H1 (cell line): ENCODE measurements around the gene INPP5K. TPM values are rescaled to one million over a fixed set of nuclear protein-coding genes. Genes with fewer than 3 reads are reported as not detected.

Experiments
- CTCF ChIA-PET: fragments of 300-600 bp; sonication (Branson Sonifier 250); formaldehyde crosslinking; loops from one replicate; lab custom pipeline; 2021; ENCODE audit not compliant: partially characterized antibody; lab: Charles Lee
- POLR2A ChIA-PET: fragments of 300-600 bp; sonication (Branson Sonifier 250); formaldehyde crosslinking; loops from one replicate; lab custom pipeline; 2021; ENCODE audit warnings: inconsistent platforms; ENCODE audit not compliant: partially characterized antibody; lab: Charles Lee
- DNase-seq, 2 experiments: peaks; one replicate each; pipeline versions ENCODE4 v3.0.0 to v3.0.0-alpha.2; 2010 to 2022; ENCODE audit warnings: low spot score in 2 of 2, low read depth in 1 of 2, mixed read lengths in 1 of 2
- FAIRE-seq: peaks from 2 replicates; lab custom pipeline; 2011; peaks lifted over from hg19 to GRCh38; lab: Jason Lieb, UNC
- H2AFZ ChIP-seq: 2 replicates; pipeline ENCODE4 v1.8.1; 2012; ENCODE audit warnings: low read length, inconsistent platforms
- H2AK5ac ChIP-seq: 2 replicates; pipeline ENCODE4 v1.6.1; 2013; ENCODE audit warnings: low read depth, low read length
- H2BK120ac ChIP-seq: replicated peaks from 2 replicates; pipeline ENCODE3; 2013; ENCODE audit warnings: low read depth, low read length, inconsistent platforms
- H2BK12ac ChIP-seq: 2 replicates; pipeline ENCODE4 v1.6.1; 2013; ENCODE audit warnings: low read depth, low read length
- H2BK15ac ChIP-seq: 2 replicates; pipeline ENCODE4 v1.6.1; 2013; ENCODE audit warnings: low read length
- H2BK20ac ChIP-seq: 2 replicates; pipeline ENCODE4 v1.6.1; 2013; ENCODE audit warnings: low read length
- H2BK5ac ChIP-seq: 2 replicates; pipeline ENCODE4 v1.6.1; 2013; ENCODE audit warnings: low read depth, low read length
- H3K14ac ChIP-seq: 2 replicates; pipeline ENCODE4 v1.6.1; 2013; ENCODE audit warnings: inconsistent platforms; ENCODE audit not compliant: insufficient read length
- H3K18ac ChIP-seq: 2 replicates; pipeline ENCODE4 v1.6.1; 2013; ENCODE audit warnings: low read length; ENCODE audit errors: extremely low read depth
- H3K23ac ChIP-seq: 2 replicates; pipeline ENCODE4 v1.6.1; 2013; ENCODE audit warnings: inconsistent platforms; ENCODE audit not compliant: insufficient read length
- H3K23me2 ChIP-seq: 2 replicates; pipeline ENCODE4 v1.6.1; 2013; ENCODE audit warnings: low read depth, low read length
- H3K27ac ChIP-seq: 2 replicates; pipeline ENCODE4 v1.6.1; 2011; ENCODE audit warnings: low read depth, low read length, inconsistent platforms
- H3K27me3 ChIP-seq, 4 experiments: replicated peaks in 1 of 4; 1 replicate in 1 of 4; 2 replicates in 3 of 4; pipeline versions ENCODE4 v1.6.1 to v1.8.1; 2011 to 2013; ENCODE audit warnings: low read length in 3 of 4, mild to moderate bottlenecking in 3 of 4, inconsistent platforms in 2 of 4, mixed read lengths in 2 of 4, moderate library complexity in 1 of 4; ENCODE audit not compliant: control insufficient read depth in 3 of 4, insufficient read depth in 3 of 4; ENCODE audit errors: extremely low read depth in 1 of 4
- H3K36me3 ChIP-seq, 4 experiments: 2 replicates each; pipeline versions ENCODE4 v1.6.1 to v1.8.1; 2011 to 2013; ENCODE audit warnings: mild to moderate bottlenecking in 4 of 4, low read length in 3 of 4, moderate library complexity in 2 of 4, control low read depth in 1 of 4, inconsistent platforms in 1 of 4; ENCODE audit not compliant: insufficient read depth in 4 of 4, control insufficient read depth in 2 of 4
- H3K4ac ChIP-seq: replicated peaks from 2 replicates; pipeline ENCODE3; 2013; ENCODE audit warnings: low read length, low read depth, mixed read lengths, inconsistent platforms; ENCODE audit not compliant: insufficient read length
- H3K4me1 ChIP-seq, 4 experiments: replicated peaks in 1 of 4; 1 replicate in 1 of 4; 2 replicates in 3 of 4; pipeline versions ENCODE4 v1.6.1 to v1.8.1; 2011 to 2013; ENCODE audit warnings: low read length in 3 of 4, inconsistent platforms in 2 of 4, mixed read lengths in 1 of 4; ENCODE audit not compliant: insufficient read depth in 4 of 4, control insufficient read depth in 3 of 4
- H3K4me2 ChIP-seq, 2 experiments: 2 replicates each; pipeline versions ENCODE4 v1.6.1 to v1.8.1; 2011 to 2013; ENCODE audit warnings: low read depth in 2 of 2, low read length in 2 of 2, control low read depth in 1 of 2, inconsistent platforms in 1 of 2, mild to moderate bottlenecking in 1 of 2; ENCODE audit not compliant: insufficient read depth in 1 of 2
- H3K4me3 ChIP-seq, 4 experiments: fragments of 200-600, 300-600 bp in 1 of 4; sonication (generic), shearing (Covaris generic), sonication (Bioruptor Twin) in 1 of 4; 2 replicates each; pipeline versions ENCODE4 v1.5.1 to v1.8.1; 2011 to 2016; ENCODE audit warnings: low read length in 4 of 4, low read depth in 3 of 4, control low read depth in 2 of 4, inconsistent platforms in 2 of 4, mild to moderate bottlenecking in 2 of 4, mixed read lengths in 1 of 4, moderate library complexity in 1 of 4; ENCODE audit not compliant: insufficient read depth in 2 of 4; ENCODE audit errors: extremely low read depth in 1 of 4
- H3K56ac ChIP-seq: replicated peaks from 2 replicates; pipeline ENCODE3; 2013; ENCODE audit warnings: low read depth, mild to moderate bottlenecking, mixed read lengths, low read length, inconsistent platforms; ENCODE audit not compliant: insufficient read length
- H3K79me1 ChIP-seq: 2 replicates; pipeline ENCODE4 v1.6.1; 2013; ENCODE audit warnings: low read depth, low read length, control low read depth
- H3K79me2 ChIP-seq, 2 experiments: 2 replicates each; pipeline versions ENCODE4 v1.6.1 to v1.8.1; 2012 to 2013; ENCODE audit warnings: low read length in 2 of 2, mild to moderate bottlenecking in 2 of 2, inconsistent platforms in 1 of 2; ENCODE audit not compliant: insufficient read depth in 2 of 2, control insufficient read depth in 1 of 2
- H3K9ac ChIP-seq, 4 experiments: replicated peaks in 1 of 4; 1 replicate in 1 of 4; 2 replicates in 3 of 4; pipeline versions ENCODE4 v1.6.1 to v1.8.1; 2011 to 2013; ENCODE audit warnings: low read depth in 3 of 4, low read length in 3 of 4, control low read depth in 2 of 4, mild to moderate bottlenecking in 2 of 4, moderate library complexity in 2 of 4, inconsistent platforms in 1 of 4; ENCODE audit errors: extremely low read depth in 1 of 4
- H3K9me3 ChIP-seq, 2 experiments: 2 replicates each; pipeline versions ENCODE4 v1.6.1 to v1.8.1; 2012 to 2013; ENCODE audit warnings: mild to moderate bottlenecking in 2 of 2, moderate library complexity in 2 of 2, control low read depth in 1 of 2, inconsistent platforms in 1 of 2, low read depth in 1 of 2, low read length in 1 of 2, mixed read lengths in 1 of 2; ENCODE audit not compliant: insufficient read depth in 2 of 2
- H4K20me1 ChIP-seq, 2 experiments: replicated peaks in 1 of 2; 2 replicates each; pipeline versions ENCODE3 to v1.8.1; 2011 to 2013; ENCODE audit warnings: inconsistent platforms in 2 of 2, low read length in 2 of 2, mild to moderate bottlenecking in 1 of 2; ENCODE audit not compliant: insufficient read depth in 2 of 2, control insufficient read depth in 1 of 2
- H4K5ac ChIP-seq: 2 replicates; pipeline ENCODE4 v1.6.1; 2013; ENCODE audit warnings: low read length, low read depth, mixed read lengths, inconsistent platforms; ENCODE audit not compliant: insufficient read length
- H4K8ac ChIP-seq: 2 replicates; pipeline ENCODE4 v1.8.0; 2013; ENCODE audit warnings: mild to moderate bottlenecking, moderate library complexity, low read length, inconsistent platforms; ENCODE audit not compliant: insufficient read depth; ENCODE audit errors: extremely low read depth
- H4K91ac ChIP-seq: replicated peaks from 2 replicates; pipeline ENCODE3; 2013; ENCODE audit warnings: low read length, mixed read lengths, inconsistent platforms; ENCODE audit not compliant: insufficient read length
- BRCA1 ChIP-seq: IDR thresholded peaks from 2 replicates; pipeline ENCODE4 v1.6.1; 2012; ENCODE audit warnings: low read depth, low read length, improper control_type of control experiment
- CHD1 ChIP-seq: IDR thresholded peaks from 2 replicates; pipeline ENCODE4 v1.6.1; 2012; ENCODE audit warnings: low read depth, low read length, improper control_type of control experiment
- CHD2 ChIP-seq: IDR thresholded peaks from 2 replicates; pipeline ENCODE4 v1.6.1; 2012; ENCODE audit warnings: low read length, improper control_type of control experiment
- CTBP2 ChIP-seq: IDR thresholded peaks from 2 replicates; pipeline ENCODE4 v1.7.0; 2011; ENCODE audit warnings: borderline replicate concordance, mild to moderate bottlenecking, moderate library complexity, mixed read lengths, low read length; ENCODE audit not compliant: insufficient read depth, insufficient read length
- EGR1 ChIP-seq: IDR thresholded peaks from 2 replicates; pipeline ENCODE4 v1.6.1; 2011; ENCODE audit warnings: low read depth, low read length, borderline replicate concordance
- FOSL1 ChIP-seq: IDR thresholded peaks from 2 replicates; pipeline ENCODE4 v1.6.1; 2011; ENCODE audit warnings: mild to moderate bottlenecking, low read depth, low read length, moderate library complexity; ENCODE audit not compliant: insufficient read depth
- GTF2F1 ChIP-seq: IDR thresholded peaks from 2 replicates; pipeline ENCODE4 v1.6.1; 2012; ENCODE audit warnings: low read depth, low read length, improper control_type of control experiment, borderline replicate concordance
- KDM5A ChIP-seq: fragments of 200-600 bp; IDR thresholded peaks from 2 replicates; pipeline ENCODE4 v1.7.1; 2012; ENCODE audit warnings: mild to moderate bottlenecking, low read length, inconsistent platforms, mixed read lengths
- NRF1 ChIP-seq: IDR thresholded peaks from 2 replicates; pipeline ENCODE4 v1.6.1; 2011; ENCODE audit warnings: mild to moderate bottlenecking, low read depth, low read length, improper control_type of control experiment
- SIX5 ChIP-seq: IDR thresholded peaks from 2 replicates; pipeline ENCODE4 v1.6.1; 2011; ENCODE audit warnings: mild to moderate bottlenecking, low read depth, low read length
- SP4 ChIP-seq: IDR thresholded peaks from 2 replicates; pipeline ENCODE4 v1.6.1; 2012; ENCODE audit warnings: low read length, inconsistent platforms
- SUZ12 ChIP-seq: fragments of 200-600 bp; sonication (generic); IDR thresholded peaks from 2 replicates; pipeline ENCODE4 v1.6.1; 2012; ENCODE audit warnings: mild to moderate bottlenecking, inconsistent platforms, low read length, moderate library complexity, mixed read lengths
- TBP ChIP-seq: IDR thresholded peaks from 2 replicates; pipeline ENCODE4 v1.6.1; 2011; ENCODE audit warnings: low read depth, low read length, improper control_type of control experiment
- YY1 ChIP-seq: IDR thresholded peaks from 2 replicates; pipeline ENCODE4 v1.6.1; 2011; ENCODE audit warnings: low read depth, mild to moderate bottlenecking, low read length
- WGBS, 2 experiments: shearing (Covaris generic) in 1 of 2; methylation state at CpG; one replicate each; pipeline versions ENCODE4 v1.1.6 to v1.1.7; 2013 to 2015; ENCODE audit warnings: low lambda C conversion rate in 2 of 2, mixed read lengths in 2 of 2, inconsistent platforms in 1 of 2, low coverage in 1 of 2, missing lambda C conversion rate in 1 of 2; ENCODE audit not compliant: insufficient replicate concordance in 2 of 2, insufficient coverage in 1 of 2, insufficient read length in 1 of 2; ENCODE audit errors: extremely low coverage in 1 of 2, missing lambda C conversion rate in 1 of 2; 5-methylcytosine and 5-hydroxymethylcytosine counted together
- polyA plus RNA-seq, 7 experiments: library from polyadenylated mRNA; depleted of rRNA in 3 of 7; stranded (reverse) in 5 of 7; unstranded in 2 of 7; fragments of >200 nt in 5 of 7; fragments of 200-250 nt in 2 of 7; gene quantifications; 1 replicate in 5 of 7; 2 replicates in 1 of 7; 4 replicates in 1 of 7; pipeline versions ENCODE4 v1.2.1 to v1.2.3, GENCODE V29; 2011 to 2013; ENCODE audit warnings: missing spikeins in 2 of 7, mixed read lengths in 2 of 7
- total RNA-seq: library from RNA; stranded (reverse); fragmentation: NEBNext Ultra II Directional; extraction: Animal tissue kit (Norgen Biotek cat#: 25700); gene quantifications from 2 replicates; pipeline ENCODE4 v1.2.1, GENCODE V29; 2021
- TF ChIP-seq, protein P1 (sequence below): IDR thresholded peaks from 2 replicates; pipeline ENCODE4 v1.6.1; 2012; ENCODE audit warnings: inconsistent platforms

Gene INPP5K
- total and polyA plus RNA-seq, 2 of the 8 experiments (the other 6 are each of a cell fraction or from before 2014, with no cell fraction given), result 21.0 to 24.1 TPM

DNA sequence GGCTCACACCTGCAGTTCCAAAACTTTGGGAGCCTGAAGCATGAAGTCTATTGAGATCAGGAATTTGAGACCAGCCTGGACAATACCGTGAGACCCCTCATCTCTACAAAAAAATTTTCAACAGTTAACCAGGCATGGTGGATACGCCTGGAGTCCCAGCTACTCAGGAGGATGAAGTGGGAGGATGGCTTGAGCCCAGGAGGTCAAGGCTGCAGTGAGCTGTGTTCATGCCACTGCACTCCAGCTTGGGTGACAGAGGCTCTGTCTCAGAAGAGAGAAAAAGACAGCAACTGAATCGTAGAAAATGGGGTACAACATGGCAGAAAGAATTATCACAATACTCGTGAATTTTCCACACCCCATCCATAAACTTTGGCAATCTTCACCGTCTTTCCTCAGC is 63.6 kb downstream of the INPP5K start:
- ChIA-PET CTCF (interaction anchor here (0.6 to 1.8 kb wide), 3 partner anchors 11 to 517 kb away, joined by 3 to 6 read pairs (median 4); no protein-coding TSS in a partner anchor), POLR2A (interaction anchor here (1.0 to 3.5 kb wide), 3 partner anchors 9 to 56 kb away, joined by 3 to 13 read pairs (median 5); no protein-coding TSS in a partner anchor)
- H3K4me1 ChIP-seq, result peaks cover 0 to 6% (median 3%) of the 10 kb centered on the region in 4 experiments; a peak in 3 of 7 replicates
- TF ChIP-seq, protein P1, sequence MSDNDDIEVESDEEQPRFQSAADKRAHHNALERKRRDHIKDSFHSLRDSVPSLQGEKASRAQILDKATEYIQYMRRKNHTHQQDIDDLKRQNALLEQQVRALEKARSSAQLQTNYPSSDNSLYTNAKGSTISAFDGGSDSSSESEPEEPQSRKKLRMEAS, result no peak
- TF ChIP-seq NRF1, result no peak
- no peak for TF ChIP-seq CHD2
- no peak for TF ChIP-seq EGR1
- no peak for TF ChIP-seq SP4
- TF ChIP-seq YY1, result no peak
- no peak for TF ChIP-seq KDM5A
- no peak for TF ChIP-seq BRCA1
- TF ChIP-seq CTBP2, result no peak
- TF ChIP-seq SIX5, result no peak
- TF ChIP-seq TBP, result no peak
- TF ChIP-seq GTF2F1, result no peak
- TF ChIP-seq FOSL1, result no peak
- no peak for TF ChIP-seq SUZ12
- TF ChIP-seq CHD1, result no peak
- no peak overlapping the region for H4K91ac ChIP-seq
- H3K79me2 ChIP-seq, result peaks cover 60 to 80% of the 10 kb centered on the region in 2 experiments
- H3K14ac ChIP-seq, result no peak overlapping the region
- H2BK12ac ChIP-seq, result no peak overlapping the region
- H3K27me3 ChIP-seq, result no peaks in the 10 kb centered on the region
- no peak overlapping the region for H2BK120ac ChIP-seq
- H3K23me2 ChIP-seq, result peaks cover 9% of the 10 kb centered on the region
- no peak overlapping the region for H3K4me2 ChIP-seq
- H3K27ac ChIP-seq, result no peak overlapping the region
- no peak overlapping the region for H3K23ac ChIP-seq
- H3K36me3 ChIP-seq, result peaks cover 0 to 6% (median 0%) of the 10 kb centered on the region in 4 experiments; a peak in 1 of 8 replicates
- no peak overlapping the region for H3K56ac ChIP-seq
- peaks cover 3 to 18% of the 10 kb centered on the region in 2 experiments for H4K20me1 ChIP-seq
- DNase-seq (no peak), FAIRE-seq (no peak)
- no peak overlapping the region for H3K18ac ChIP-seq
- no peak overlapping the region for H2BK15ac ChIP-seq
- H3K9ac ChIP-seq, result no peak overlapping the region
- no peak overlapping the region for H2AFZ ChIP-seq
- H3K9me3 ChIP-seq, result no peaks in the 10 kb centered on the region
- H3K4me3 ChIP-seq, result no peak overlapping the region
- H3K79me1 ChIP-seq, result peaks cover 3% of the 10 kb centered on the region
- H3K4ac ChIP-seq, result no peak overlapping the region
- no peak overlapping the region for H4K5ac ChIP-seq
- H2BK5ac ChIP-seq, result no peak overlapping the region
- no peak overlapping the region for H2AK5ac ChIP-seq
- H4K8ac ChIP-seq, result no peak overlapping the region
- WGBS, 2 experiments, result 85% methylated on average over 5 of the region's 5 CpGs; no CpG with 5 or more reads in 1 of the 2 experiments
- H2BK20ac ChIP-seq, result no peak overlapping the region
